Gastroesophageal sphincter (tissue), 4 donors: ENCODE data around the gene RAB11FIP2. TPM values are rescaled to one million over a fixed set of nuclear protein-coding genes. Genes with fewer than 3 reads are reported as not detected.

Experiments
- ATAC-seq: fragments of 150-250 bp; one replicate; pipeline ENCODE4 v1.9.1; 2016; ENCODE audit warnings: mild to moderate bottlenecking, moderate library complexity
- H3K27ac ChIP-seq, 4 donors: fragments of 200-600 bp; sonication (generic) in 3 of 4; 1 replicate in 3 of 4; 2 replicates in 1 of 4; pipeline ENCODE4 v1.5.1; 2016 to 2019
- H3K27me3 ChIP-seq: fragments of 200-600 bp; sonication (generic); one replicate; pipeline ENCODE4 v1.5.1; 2019
- H3K36me3 ChIP-seq, 2 donors: fragments of 200-600 bp; sonication (generic); one replicate each; pipeline ENCODE4 v1.5.1; 2019; ENCODE audit warnings: control low read depth in 1 of 2
- H3K4me1 ChIP-seq, 3 donors: fragments of 200-600 bp; sonication (generic); 1 replicate in 2 of 3; 2 replicates in 1 of 3; pipeline ENCODE4 v1.5.1; 2016 to 2019; ENCODE audit warnings: control low read depth in 2 of 3
- H3K4me3 ChIP-seq, 2 donors: fragments of 200-600 bp; sonication (generic); one replicate each; pipeline ENCODE4 v1.5.1; 2019; ENCODE audit warnings: mild to moderate bottlenecking in 1 of 2, moderate library complexity in 1 of 2
- H3K9me3 ChIP-seq, 3 donors: fragments of 200-600 bp; sonication (generic); one replicate each; pipeline ENCODE4 v1.5.1; 2017 to 2019; ENCODE audit warnings: control low read depth in 2 of 3
- EP300 ChIP-seq: sonication (generic); formaldehyde crosslinking; IDR thresholded peaks from one replicate; pipeline ENCODE4 v1.6.1; 2017; ENCODE audit warnings: antibody characterized with exemption, mild to moderate bottlenecking
- POLR2A ChIP-seq, 2 donors: fragments of 450-650 bp; IDR thresholded peaks; one replicate each; pipeline ENCODE4 v1.6.1; 2017; ENCODE audit warnings: antibody characterized with exemption in 2 of 2, mild to moderate bottlenecking in 2 of 2, moderate library complexity in 1 of 2
- POLR2AphosphoS5 ChIP-seq: sonication (generic); formaldehyde crosslinking; IDR thresholded peaks from one replicate; pipeline ENCODE4 v1.6.1; 2017; ENCODE audit warnings: antibody characterized with exemption
- WGBS, 2 donors: methylation state at CpG; one replicate each; pipeline ENCODE4 v1.1.5; 2018; ENCODE audit warnings: low coverage in 1 of 2; 5-methylcytosine and 5-hydroxymethylcytosine counted together
- total RNA-seq, 4 donors: library from RNA; depleted of rRNA; stranded (reverse); fragments of >200 nt; gene quantifications; one replicate each; pipeline ENCODE4 v1.1.0, GENCODE V29; 2016
- TF ChIP-seq, protein P1 (sequence below), 4 experiments: fragments of 200-600 bp in 2 of 4; fragments of 450-650 bp in 2 of 4; sonication (generic) in 1 of 4; IDR thresholded peaks; one replicate each; pipeline ENCODE4 v1.5.1; 2017 to 2019; ENCODE audit warnings: antibody characterized with exemption in 4 of 4, mild to moderate bottlenecking in 2 of 4, moderate library complexity in 2 of 4

RAB11FIP2 gene
- total RNA-seq, 4 donors from 2014 or later = 32.0 to 55.1 (median 44.8) TPM

DNA sequence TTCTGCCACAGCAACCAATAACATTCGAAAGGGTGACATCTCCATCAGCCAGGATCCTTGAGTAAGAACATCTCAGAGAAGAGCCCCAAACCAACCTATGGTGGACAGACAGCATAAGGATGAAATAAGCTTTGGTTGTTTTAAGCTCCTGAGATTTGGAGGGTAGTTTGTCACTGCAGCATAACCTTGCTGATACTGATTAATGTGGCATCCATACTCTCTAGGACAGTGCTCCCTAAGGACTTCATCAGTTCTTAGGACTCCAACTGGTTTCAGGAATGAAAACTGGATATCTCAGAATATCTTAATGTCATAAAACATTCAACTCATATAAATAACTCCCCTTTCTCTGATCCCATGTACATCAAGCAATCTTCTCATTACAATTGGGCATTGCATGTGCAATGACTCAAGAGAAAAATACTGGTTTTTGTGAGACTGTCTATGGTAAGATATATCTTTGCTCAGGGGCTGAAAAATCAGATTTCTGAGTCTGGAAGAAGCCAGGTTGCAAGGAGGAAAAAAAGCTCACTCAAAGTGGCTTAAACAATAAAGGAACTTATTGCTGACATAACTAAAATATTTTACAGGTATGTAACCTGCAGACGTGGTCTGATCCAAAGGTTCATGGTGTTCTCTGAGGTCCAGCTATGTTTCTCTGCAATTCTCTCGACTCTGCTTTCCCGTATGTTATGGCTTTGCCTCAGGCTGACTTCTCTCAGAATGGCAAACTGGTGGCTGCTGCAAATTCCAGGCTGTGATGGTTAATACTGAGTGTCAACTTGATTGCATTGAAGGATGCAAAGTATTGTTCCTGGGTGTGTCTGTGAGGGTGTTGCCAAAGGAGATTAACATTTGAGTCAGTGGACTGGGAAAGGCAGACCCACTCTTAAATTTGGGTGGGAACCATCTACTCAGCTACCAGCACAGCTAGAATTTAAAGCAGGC is 65.7 kb downstream of the RAB11FIP2 start:
- no peak for TF ChIP-seq POLR2AphosphoS5
- no peak for TF ChIP-seq EP300
- TF ChIP-seq, protein P1, sequence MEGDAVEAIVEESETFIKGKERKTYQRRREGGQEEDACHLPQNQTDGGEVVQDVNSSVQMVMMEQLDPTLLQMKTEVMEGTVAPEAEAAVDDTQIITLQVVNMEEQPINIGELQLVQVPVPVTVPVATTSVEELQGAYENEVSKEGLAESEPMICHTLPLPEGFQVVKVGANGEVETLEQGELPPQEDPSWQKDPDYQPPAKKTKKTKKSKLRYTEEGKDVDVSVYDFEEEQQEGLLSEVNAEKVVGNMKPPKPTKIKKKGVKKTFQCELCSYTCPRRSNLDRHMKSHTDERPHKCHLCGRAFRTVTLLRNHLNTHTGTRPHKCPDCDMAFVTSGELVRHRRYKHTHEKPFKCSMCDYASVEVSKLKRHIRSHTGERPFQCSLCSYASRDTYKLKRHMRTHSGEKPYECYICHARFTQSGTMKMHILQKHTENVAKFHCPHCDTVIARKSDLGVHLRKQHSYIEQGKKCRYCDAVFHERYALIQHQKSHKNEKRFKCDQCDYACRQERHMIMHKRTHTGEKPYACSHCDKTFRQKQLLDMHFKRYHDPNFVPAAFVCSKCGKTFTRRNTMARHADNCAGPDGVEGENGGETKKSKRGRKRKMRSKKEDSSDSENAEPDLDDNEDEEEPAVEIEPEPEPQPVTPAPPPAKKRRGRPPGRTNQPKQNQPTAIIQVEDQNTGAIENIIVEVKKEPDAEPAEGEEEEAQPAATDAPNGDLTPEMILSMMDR (IDR thresholded peaks at IDR 0.05) = no peak
- no peak for TF ChIP-seq POLR2A (IDR thresholded peaks at IDR 0.05)
- Histone ChIP-seq H3K36me3 (no peaks in the 10 kb centered on the region), H3K9me3 (no peaks in the 10 kb centered on the region), H3K27me3 (no peaks in the 10 kb centered on the region), H3K27ac (no peak overlapping the region), H3K4me1 (no peaks in the 10 kb centered on the region), H3K4me3 (no peak overlapping the region)
- no peak for ATAC-seq
- 80% methylated on average over 3 to 4 of the region's 4 CpGs for WGBS, 2 donors

GRCh38 chr10:117980216-117980615 is 66.5 kb downstream of the RAB11FIP2 start:
- no peak for TF ChIP-seq EP300
- no peak for TF ChIP-seq POLR2AphosphoS5
- no peak for TF ChIP-seq POLR2A (IDR thresholded peaks at IDR 0.05)
- TF ChIP-seq, protein P1 (IDR thresholded peaks at IDR 0.05) = no peak
- WGBS, 2 donors = 66 to 78% methylated on average over 2 of the region's 2 CpGs
- Histone ChIP-seq H3K4me1 (no peaks in the 10 kb centered on the region), H3K9me3 (no peaks in the 10 kb centered on the region), H3K36me3 (no peaks in the 10 kb centered on the region), H3K27me3 (no peaks in the 10 kb centered on the region), H3K27ac (no peak overlapping the region), H3K4me3 (no peak overlapping the region)
- ATAC-seq = no peak

DNA sequence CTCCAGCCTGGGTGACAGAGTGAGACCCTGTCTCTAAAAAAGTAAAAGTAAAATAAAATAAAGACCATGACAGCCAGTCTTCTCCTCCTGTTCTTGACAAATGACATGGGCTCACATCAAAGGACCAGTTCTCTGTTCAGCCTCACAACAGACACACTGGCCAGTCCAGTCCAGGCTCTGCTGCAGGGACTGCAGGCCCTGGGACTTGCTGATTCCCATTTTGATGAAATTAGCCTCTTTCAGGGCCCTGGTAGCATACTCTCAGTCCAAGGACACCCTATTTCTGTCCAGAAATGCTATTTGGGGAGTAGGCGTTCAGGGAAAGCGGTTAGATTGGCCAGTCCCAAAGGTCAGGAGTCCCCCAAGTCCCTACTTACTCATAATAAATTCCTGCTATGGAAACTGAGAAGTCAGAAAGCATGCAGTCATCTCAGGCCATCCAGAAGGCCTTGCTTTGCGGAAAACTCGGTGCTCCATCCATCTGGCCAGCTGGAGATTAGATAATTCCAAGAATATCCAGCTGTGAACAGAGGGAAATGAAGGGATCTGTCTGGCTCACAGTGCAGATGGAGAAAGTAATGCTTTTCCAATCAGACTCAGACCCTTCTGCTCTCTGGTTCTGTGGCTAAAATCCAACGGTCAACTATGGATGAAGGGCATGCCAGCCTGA is 74.4 kb downstream of the RAB11FIP2 start:
- no peak for ATAC-seq
- TF ChIP-seq POLR2AphosphoS5 (no peak), POLR2A (IDR thresholded peaks at IDR 0.05) (no peak), EP300 (no peak)
- TF ChIP-seq, protein P1 (IDR thresholded peaks at IDR 0.05) = no peak
- no peaks in the 10 kb centered on the region for H3K4me1 ChIP-seq
- H3K9me3 ChIP-seq = no peaks in the 10 kb centered on the region
- no peak overlapping the region for H3K4me3 ChIP-seq
- 45 to 52% methylated on average over 4 of the region's 5 CpGs for WGBS, 2 donors
- H3K36me3 ChIP-seq = no peaks in the 10 kb centered on the region
- H3K27ac ChIP-seq = no peak overlapping the region
- no peaks in the 10 kb centered on the region for H3K27me3 ChIP-seq

DNA sequence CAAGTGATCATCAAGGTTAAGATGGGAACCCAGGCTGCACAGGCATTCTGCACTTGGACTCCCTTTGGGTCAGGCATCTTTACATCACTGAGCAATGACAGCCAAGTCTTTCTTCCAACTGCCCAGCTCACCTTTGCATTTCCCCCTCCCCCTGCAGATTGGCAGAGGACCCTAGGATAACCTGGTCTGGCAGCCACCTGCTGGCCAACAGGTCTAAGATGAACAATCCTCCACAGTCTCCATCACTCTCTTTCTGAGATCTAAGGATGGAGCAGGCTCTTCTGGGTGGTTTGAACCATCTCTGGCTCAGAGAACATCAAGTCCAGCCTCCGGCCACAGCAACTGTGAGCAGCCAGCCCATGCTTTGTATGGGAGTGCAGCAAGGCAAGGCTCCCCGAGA is 75.8 kb downstream of the RAB11FIP2 start:
- no peak for TF ChIP-seq EP300
- TF ChIP-seq, protein P1 (IDR thresholded peaks at IDR 0.05) = no peak
- TF ChIP-seq POLR2AphosphoS5 = no peak
- TF ChIP-seq POLR2A (IDR thresholded peaks at IDR 0.05) = no peak
- Histone ChIP-seq H3K4me1 (no peaks in the 10 kb centered on the region), H3K27ac (no peak overlapping the region), H3K4me3 (no peak overlapping the region), H3K9me3 (no peaks in the 10 kb centered on the region), H3K36me3 (no peaks in the 10 kb centered on the region), H3K27me3 (no peaks in the 10 kb centered on the region)
- no CpG with 5 or more reads among the region's 2 CpGs for WGBS, 2 donors
- no peak for ATAC-seq
